Measurements from ENCODE around the gene ATF7IP.

GRCh38 chr12:14369311-14369710 lies 3.8 kb downstream of the ATF7IP start:
- TF ChIP-seq CTCF (IDR thresholded peaks at IDR 0.05) (no peak), POLR2A (IDR thresholded peaks at IDR 0.05) (no peak), POLR2AphosphoS5 (IDR thresholded peaks at IDR 0.05; ENCODE audit: insufficient read depth in 1 of 2, low read depth in 1 of 2) (no peak)

All from vagina (tissue), 2 donors.